ENCODE results near the gene ALAD. TPM values are rescaled to one million over a fixed set of nuclear protein-coding genes. Genes with fewer than 3 reads are reported as not detected.

ALAD gene
- total RNA-seq, 4 donors from 2014 or later: 1.5 to 26.6 (median 16.1) TPM

DNA sequence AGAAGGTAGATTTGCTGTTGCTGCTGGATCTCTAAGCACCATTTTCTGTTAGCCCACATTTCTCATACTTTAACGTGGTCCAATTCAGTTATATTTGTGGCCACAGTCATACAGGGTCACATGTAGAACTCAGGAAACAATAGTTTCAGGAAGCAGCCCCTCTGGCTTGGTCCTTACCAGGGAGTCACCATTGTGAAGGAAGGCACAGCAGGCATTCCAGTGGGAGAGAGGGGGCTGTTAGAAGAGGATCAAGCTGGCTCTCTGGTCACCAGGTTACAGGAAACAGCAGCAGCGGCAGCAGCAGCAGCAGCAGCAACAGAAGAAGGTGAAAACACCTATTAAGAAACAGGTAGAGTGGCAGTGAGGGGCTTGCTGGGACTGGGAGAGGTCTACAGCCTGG is 24.0 kb upstream of the ALAD start:
- no peak for TF ChIP-seq POLR2A (IDR thresholded peaks at IDR 0.05)
- TF ChIP-seq, protein P1, sequence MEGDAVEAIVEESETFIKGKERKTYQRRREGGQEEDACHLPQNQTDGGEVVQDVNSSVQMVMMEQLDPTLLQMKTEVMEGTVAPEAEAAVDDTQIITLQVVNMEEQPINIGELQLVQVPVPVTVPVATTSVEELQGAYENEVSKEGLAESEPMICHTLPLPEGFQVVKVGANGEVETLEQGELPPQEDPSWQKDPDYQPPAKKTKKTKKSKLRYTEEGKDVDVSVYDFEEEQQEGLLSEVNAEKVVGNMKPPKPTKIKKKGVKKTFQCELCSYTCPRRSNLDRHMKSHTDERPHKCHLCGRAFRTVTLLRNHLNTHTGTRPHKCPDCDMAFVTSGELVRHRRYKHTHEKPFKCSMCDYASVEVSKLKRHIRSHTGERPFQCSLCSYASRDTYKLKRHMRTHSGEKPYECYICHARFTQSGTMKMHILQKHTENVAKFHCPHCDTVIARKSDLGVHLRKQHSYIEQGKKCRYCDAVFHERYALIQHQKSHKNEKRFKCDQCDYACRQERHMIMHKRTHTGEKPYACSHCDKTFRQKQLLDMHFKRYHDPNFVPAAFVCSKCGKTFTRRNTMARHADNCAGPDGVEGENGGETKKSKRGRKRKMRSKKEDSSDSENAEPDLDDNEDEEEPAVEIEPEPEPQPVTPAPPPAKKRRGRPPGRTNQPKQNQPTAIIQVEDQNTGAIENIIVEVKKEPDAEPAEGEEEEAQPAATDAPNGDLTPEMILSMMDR (IDR thresholded peaks at IDR 0.05): no peak
- no peak overlapping the region for H3K4me3 ChIP-seq
- H3K4me1 ChIP-seq: no peaks in the 10 kb centered on the region
- no peaks in the 10 kb centered on the region for H3K9me3 ChIP-seq
- intact Hi-C loops (cut with DNase I; ENCODE audit: low total_unique reads): no loop called here
- H3K27ac ChIP-seq: no peak overlapping the region
- H3K27me3 ChIP-seq: no peaks in the 10 kb centered on the region
- H3K36me3 ChIP-seq: no peaks in the 10 kb centered on the region
- DNase-seq: no peak

DNA sequence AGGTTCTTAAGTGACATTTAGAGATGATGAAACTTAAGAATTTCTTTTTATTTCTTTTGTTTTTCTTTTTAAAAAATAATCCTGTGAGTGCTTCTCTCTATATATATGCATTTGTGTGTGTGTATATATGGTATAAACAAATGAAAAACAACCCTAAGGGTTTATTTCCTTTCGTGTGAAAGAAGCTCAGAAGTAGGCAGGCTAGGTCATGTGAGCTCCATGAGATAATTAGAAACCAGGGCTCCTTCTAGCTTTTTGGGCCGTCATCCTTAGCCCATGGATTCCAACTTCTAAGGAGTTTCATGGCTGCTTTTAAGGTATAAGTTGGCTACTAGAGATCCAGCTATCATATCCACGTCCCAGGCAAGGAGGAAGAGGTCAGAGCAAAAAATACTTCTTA is 20.6 kb upstream of the ALAD start:
- Histone ChIP-seq H3K27ac (no peak overlapping the region), H3K9me3 (no peaks in the 10 kb centered on the region), H3K27me3 (no peaks in the 10 kb centered on the region), H3K36me3 (no peaks in the 10 kb centered on the region), H3K4me1 (no peaks in the 10 kb centered on the region), H3K4me3 (no peak overlapping the region)
- intact Hi-C loops (cut with DNase I; ENCODE audit: low total_unique reads): no loop called here
- TF ChIP-seq, protein P1 (IDR thresholded peaks at IDR 0.05): no peak
- no peak for TF ChIP-seq POLR2A (IDR thresholded peaks at IDR 0.05)
- DNase-seq: no peak

DNA sequence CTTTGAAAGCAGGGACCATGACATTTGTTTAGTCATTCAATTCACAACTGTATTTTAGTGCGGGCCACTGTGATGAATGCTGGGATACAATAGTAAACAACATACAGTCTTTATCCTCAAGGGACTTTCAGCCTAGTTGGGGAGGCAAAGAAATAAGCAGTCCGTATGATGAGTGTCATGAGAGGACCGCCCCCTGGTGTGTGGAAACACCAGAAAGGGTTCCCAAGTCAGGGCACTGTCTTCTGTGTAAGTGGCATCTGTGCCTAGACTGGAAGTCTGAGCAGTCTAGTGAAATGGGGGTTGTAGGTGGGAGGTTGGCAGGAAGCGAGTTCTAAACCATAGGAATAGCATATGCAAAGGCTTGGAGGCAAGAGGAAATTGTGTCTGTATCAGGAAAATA is 16.3 kb upstream of the ALAD start:
- H3K4me3 ChIP-seq: no peak overlapping the region
- no peaks in the 10 kb centered on the region for H3K9me3 ChIP-seq
- no peak overlapping the region for H3K27ac ChIP-seq
- no peaks in the 10 kb centered on the region for H3K36me3 ChIP-seq
- H3K4me1 ChIP-seq: no peaks in the 10 kb centered on the region
- intact Hi-C loops (cut with DNase I; ENCODE audit: low total_unique reads): no loop called here
- no peak for DNase-seq
- H3K27me3 ChIP-seq: no peaks in the 10 kb centered on the region
- no peak for TF ChIP-seq POLR2A (IDR thresholded peaks at IDR 0.05)
- TF ChIP-seq, protein P1 (IDR thresholded peaks at IDR 0.05): no peak

DNA sequence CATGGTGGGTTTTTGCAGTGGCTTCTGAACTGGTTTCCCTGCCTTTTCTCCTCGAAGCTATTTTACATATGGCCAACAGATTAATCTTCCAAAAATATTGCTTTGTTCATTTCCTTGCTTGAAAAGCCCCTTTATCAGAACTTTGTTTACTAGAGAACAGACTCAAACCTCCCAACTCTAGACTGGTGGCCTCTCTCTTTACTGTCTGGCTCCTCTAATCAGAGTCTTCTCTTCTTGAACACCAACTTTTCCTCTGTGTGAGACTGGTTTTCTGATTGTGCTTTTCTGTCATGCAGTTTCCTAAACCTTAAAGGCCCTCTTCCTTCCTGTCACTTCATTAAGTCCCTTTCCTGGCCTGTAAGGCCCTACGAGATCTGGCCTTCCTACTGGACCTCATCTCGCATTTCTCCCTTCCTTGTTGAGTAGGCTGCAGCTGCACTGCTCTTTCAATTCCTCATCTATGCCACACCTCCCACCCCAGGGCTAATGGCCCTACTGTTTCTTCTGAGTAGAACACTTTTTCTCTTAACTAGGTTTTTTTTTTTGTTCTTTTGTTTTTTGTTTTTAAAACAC is 15.2 kb upstream of the ALAD start:
- Histone ChIP-seq H3K4me3 (no peak overlapping the region), H3K4me1 (no peaks in the 10 kb centered on the region), H3K27me3 (no peaks in the 10 kb centered on the region), H3K9me3 (no peaks in the 10 kb centered on the region), H3K27ac (no peak overlapping the region), H3K36me3 (no peaks in the 10 kb centered on the region)
- TF ChIP-seq, protein P1 (IDR thresholded peaks at IDR 0.05): no peak
- no peak for TF ChIP-seq POLR2A (IDR thresholded peaks at IDR 0.05)
- DNase-seq: no peak
- intact Hi-C loops (cut with DNase I; ENCODE audit: low total_unique reads): no loop called here

DNA sequence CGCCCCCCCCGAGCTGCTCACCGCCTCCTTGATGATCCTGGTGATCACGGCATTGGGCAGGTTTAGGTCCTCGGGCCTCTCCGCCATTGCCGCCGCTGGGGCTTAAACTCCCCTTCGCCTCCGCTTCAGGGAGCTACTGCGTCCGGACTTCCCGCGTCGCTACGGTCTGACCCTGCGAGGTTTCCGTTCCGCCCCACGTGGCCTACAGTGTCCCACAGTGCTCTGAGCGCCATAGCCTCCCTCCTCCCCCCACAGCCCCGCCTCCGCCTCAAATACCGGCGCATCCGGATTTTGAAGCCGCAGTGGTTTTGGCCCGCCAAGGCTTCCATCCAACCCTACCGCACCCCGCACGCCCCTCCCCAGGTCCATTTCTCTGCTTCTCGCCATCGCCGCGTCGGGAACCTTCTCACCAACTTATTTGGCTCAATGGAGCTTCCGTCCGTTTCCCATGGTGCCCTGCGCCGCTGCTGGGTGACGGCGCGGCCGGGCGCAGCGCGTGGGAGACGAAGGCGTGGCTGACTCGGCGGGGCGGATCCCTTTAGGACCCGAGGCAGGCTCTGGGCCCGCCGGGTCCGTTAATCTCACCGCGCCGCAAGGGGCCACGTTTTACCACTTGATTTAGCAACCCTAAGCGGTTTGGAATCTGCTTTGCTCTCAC is 9.3 kb upstream of the ALAD start, which contains the start of the genes C9orf43 and POLE3:
Gene C9orf43 (plus strand): TSS at position 541 of the 658 bp plus-strand sequence. CDS start 2,747 bp downstream, outside the sequence.
Gene POLE3 (minus strand): TSS at position 469 of the 658 bp plus-strand sequence. CDS start 382 bp downstream, at position 87.
- Histone ChIP-seq H3K9me3 (no peaks in the 10 kb centered on the region), H3K27me3 (no peaks in the 10 kb centered on the region), H3K36me3 (no peaks in the 10 kb centered on the region), H3K4me1 (no peaks in the 10 kb centered on the region), H3K4me3 (peak within 1 kb of the TSS; percentile 75 to 94), H3K27ac (peak within 1 kb of the TSS; percentile 96 to 97)
- intact Hi-C loops (cut with DNase I; ENCODE audit: low total_unique reads): no loop called here
- TF ChIP-seq POLR2A (IDR thresholded peaks at IDR 0.05): peak; percentile 57 to 82
- TF ChIP-seq, protein P1 (IDR thresholded peaks at IDR 0.05): peak in 3 of 4 experiments; percentile 2 to 27 (median 14)
- DNase-seq: peak; percentile 95
